Caki2 (cell line): ENCODE measurements around the gene C1QTNF9B. TPM values are rescaled to one million over a fixed set of nuclear protein-coding genes. Genes with fewer than 3 reads are reported as not detected.
"Not testable (repeated sequence)": the region's sequence is repeated elsewhere in the genome, so short reads cannot be mapped to it uniquely, and the experiment has no call there.

Experiments used
- DNase-seq: peaks from one replicate; pipeline ENCODE4 v3.0.0-alpha.2; 2015; ENCODE audit warnings: low read depth
- in situ Hi-C: cut with HindIII; loops from 2 replicates; pipeline ENCODE4 v1.10.0; 2016; ENCODE audit warnings: low sequenced_read_pairs, low pct_unique_long_range_greater_than_20kb, mixed read lengths
- total RNA-seq: library from RNA; depleted of rRNA; stranded (reverse); fragments of >200 nt; shearing (Covaris generic); gene quantifications from 2 replicates; pipeline ENCODE4 v1.2.3, GENCODE V29; 2014; ENCODE audit warnings: low replicate concordance; rRNA removed

Gene C1QTNF9B
- total RNA-seq = 1.1 and 2.3 TPM in 2 replicates

DNA sequence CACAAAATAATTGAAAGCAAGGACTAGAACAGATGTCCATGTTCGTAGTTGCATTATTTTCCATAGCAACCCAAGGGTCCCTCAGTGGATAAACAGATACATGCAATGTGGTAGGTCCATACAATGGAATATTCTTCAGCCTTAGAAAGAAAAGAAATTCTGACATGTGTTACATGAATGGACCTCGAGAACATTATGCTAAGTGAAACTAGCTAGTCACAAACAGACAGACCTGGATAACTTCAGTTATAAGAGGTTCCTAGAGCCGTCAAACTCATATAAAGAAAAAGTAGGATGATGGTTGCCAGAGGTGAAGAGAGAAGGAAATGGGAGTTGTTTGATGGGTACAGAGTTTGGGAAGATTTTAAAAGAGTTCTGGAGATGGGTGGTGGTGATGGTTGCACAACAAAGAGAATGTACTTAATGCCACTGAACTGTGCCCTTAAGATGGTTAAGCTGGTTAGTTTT is at the start of gene C1QTNF9B:
Gene C1QTNF9B (minus strand): TSS at position 51 of the 468 bp plus-strand sequence.
- in situ Hi-C loops, DNase-seq: not testable (repeated sequence)

DNA sequence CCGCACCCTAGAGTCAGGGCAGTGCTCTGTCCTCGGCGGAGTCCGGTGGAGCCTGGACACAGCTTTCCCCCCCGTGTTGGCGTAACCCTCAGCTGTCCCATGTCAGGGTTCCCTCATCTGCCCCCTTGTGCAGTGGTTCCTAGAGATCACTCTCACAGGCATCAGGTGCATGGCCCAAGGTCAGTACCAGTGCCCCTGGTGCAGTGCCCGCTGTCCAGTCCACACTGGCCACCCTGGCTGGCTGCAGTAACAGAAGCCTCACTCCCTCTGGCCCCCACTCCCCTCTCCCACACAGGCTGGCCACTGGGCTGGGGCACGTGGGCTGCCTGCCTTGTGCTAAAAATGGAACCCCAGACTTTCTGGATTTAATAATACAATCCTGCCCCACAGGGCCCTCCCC is 49.6 kb upstream of the C1QTNF9B start:
- in situ Hi-C loops = no loop called here
- no peak for DNase-seq

DNA sequence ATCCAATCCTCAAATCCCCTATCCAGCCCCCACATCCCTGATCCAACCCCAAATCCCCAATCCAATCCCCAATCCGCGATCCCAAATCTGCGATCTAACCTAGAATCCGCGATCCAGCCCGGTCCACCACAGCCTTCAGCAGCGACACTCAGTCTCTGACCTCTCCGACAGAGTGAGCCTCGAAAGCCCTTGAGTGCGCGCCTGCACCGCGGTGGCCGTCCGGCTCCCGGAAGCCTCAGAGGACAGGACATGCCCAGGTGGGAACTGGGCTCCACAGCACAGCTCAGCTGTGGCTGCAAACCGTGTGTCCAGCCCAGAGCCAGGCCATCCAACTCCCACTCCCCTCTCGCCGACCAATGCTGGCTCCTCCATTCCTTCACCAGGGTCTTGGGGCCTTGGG is 48.8 kb upstream of the C1QTNF9B start:
- no peak for DNase-seq
- in situ Hi-C loops = no loop called here

DNA sequence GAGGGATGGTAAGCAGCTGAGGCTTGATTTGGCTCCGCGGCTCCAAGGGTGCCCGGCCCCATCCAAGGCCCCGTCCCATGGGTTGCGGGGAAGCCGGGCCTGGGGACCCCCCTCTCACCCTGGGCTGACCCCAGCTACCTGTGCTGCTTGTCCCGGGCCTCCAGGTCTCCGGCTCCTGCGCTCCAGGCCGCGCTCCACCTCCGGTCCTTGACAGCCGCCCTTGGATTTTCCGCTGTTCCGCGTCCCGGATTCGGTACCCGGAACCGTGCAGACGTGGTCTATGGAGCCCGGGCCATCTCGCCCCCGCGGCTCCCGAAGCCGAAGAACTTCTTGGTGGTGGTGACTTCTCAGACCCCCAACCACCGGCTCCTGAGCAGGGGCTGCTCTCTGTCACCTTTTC is 48.3 kb upstream of the C1QTNF9B start:
- in situ Hi-C loops = no loop called here
- no peak for DNase-seq

DNA sequence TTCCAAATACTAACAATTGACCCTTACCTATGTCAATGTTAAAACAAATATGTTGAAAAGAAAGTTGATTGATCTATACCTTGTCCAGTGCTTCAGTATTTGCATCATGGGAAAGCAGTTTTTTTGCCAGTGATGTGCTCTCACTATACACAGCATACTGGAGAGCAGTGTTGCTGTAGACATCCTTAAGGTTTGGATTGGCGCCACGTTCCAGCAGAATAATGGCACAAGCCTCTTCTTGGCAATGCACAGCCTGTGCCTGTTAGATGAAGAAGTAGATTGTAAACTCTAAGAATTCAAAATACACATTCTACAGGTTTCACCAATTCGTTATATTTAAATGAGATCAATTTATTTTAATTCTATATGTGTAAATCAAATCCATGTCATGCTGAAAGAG is 43.9 kb upstream of the C1QTNF9B start:
- in situ Hi-C loops = no loop called here
- DNase-seq = no peak

DNA sequence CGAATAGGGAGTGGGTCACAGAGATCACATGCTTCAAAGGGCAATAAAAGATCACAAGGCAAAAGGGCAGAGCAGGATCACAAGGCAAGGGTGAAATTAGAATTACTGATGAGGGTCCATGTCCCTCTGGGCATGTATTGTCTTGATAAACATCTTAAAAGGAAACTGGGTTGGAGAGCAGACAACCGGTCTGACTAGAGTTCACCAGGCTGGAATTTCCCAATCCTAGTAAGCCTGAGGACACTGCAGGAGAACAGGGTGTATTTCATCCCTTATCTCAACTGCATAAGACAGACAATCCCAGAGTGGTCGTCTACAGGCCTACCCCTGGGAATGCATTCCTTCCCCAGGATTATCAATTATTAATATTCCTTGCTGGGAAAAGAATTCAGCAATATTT is 42.4 kb upstream of the C1QTNF9B start:
- in situ Hi-C loops, DNase-seq: not testable (repeated sequence)

DNA sequence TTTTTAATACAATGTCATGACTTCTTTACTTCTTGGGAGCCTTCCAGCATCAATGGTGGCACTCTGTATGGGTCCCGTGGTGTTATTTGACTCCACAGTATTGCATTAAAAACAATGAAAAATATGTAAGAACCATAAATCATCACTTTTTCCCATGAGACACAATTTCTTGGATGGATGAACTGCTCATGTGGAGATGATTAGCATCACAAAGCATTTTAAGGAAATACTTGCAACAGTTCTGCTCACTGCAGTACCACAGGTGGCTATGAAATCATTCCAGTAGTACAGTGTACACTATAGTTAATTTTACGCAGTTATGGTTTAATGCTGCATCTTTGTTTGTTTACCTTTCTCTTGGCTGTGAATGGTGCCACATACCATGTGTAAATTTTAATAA is 37.2 kb upstream of the C1QTNF9B start:
- in situ Hi-C loops = no loop called here
- no peak for DNase-seq

DNA sequence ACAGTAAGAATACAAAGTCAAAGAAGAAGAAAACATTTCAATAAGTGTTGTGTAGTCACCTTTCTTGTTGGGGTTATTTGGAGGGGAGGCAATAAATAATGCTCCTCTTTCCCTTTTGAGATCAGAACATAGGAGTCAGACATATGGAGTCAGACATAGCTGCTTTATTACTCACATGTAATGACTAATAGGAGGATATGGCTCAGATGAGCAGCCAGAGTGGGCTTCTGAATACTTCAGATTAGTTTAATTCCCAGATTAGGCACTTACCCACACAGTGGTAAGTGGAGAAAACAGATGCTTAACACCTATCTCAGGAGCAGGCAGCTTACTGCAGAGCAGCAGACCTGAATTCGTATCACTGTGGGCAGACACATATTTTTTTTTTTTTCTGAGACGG is 31.7 kb upstream of the C1QTNF9B start:
- in situ Hi-C loops = no loop called here
- DNase-seq = peak; percentile 26

DNA sequence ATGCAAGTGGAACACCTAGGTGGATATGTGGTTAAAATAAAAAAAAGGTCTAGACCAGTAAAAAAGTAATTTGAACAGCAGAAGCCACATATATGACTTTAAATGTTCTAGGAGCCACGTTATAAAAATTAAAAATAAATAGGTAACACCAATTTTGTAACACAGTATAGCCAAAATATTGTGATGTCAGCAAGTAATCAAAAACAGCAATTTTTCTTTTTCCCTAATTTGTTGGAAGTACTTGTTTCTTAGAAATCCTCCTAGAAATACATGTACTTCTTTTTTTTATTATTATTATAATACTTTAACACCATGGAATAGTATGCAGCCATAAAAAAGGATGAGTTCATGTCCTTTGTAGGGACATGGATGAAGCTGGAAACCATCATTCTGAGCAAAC is 25.7 kb upstream of the C1QTNF9B start:
- no peak for DNase-seq
- in situ Hi-C loops = no loop called here

DNA sequence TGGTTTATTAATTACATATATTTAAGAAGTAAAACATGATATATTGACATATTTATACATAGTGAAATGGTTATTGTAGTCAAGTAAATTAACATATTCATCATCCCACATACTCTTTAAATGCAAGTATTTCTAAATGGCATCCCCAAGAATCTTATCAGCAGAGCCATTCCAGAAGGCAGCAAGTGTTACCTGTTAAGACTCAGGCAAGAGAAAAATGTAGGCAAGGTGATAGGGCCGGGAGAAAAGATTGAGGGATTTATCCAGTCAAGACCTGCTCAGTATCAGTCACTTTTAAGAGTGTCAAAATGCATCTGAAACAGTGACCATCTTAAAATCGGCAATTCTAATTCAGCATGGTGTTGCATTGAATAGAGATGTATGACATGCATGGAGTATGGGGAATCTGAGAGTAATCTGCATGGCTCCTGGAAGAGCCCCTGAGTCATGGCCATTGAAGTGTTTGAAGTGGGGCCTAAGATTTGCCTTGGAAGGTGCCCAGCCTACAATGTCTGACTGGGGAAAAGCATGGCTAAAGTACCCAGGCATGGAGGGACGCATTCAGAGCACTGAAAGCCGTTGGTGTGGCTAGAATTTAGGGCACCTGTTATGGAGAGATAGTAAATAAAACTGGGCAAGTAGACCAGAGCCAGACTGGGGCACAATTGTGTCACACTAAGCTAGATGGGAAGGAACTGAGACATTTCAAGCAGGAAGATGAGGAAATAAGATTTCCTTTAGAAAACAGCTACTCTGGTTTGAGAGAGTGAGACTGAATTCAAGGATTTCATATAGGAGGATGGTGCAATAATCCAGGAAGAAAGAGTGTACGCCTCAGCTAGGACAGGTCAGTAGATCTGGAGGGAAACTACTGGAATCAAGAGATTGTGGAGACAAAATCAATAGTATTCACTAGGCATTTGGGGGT is 25.0 kb upstream of the C1QTNF9B start:
- in situ Hi-C loops = no loop called here
- DNase-seq = no peak

DNA sequence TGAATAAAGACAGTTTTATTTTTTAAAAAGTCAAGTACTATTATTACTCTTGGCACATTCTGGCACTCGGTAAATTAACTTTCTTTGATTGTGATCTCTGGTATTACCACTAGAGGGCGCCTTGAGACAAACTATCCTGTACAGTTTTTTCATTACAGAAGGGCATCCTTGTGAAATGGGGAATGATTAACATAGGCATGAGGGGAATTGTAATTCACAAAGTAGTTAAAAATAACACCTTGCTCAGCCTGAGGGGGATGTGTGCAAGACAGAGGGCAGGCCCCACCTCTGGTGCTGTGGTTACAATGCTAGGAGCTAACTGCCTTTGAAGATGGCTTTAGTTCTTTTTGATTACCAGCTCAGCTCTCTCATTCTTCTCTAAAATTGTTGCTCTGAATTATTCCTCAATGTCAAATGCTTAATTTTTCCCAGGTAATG is 24.2 kb upstream of the C1QTNF9B start:
- in situ Hi-C loops = no loop called here
- DNase-seq = peak; percentile 62

DNA sequence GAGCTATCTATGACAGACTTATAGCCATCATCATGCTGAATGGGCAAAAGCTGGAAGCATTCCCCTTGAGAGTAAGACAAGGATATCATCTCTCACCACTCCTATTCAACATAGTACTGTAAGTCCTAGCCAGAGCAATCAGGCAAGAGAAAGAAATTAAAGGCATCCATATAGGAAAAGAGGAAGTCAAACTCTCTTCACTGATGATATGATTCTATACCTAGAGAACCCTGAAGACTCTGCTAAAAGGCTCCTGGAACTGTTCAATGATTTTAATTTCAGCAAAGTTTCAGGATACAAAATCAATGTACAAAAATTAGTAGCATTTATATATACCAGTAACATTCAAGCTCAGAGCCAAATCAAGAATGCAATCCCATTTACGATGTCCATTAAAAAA is 21.7 kb upstream of the C1QTNF9B start:
- in situ Hi-C loops = no loop called here
- no peak for DNase-seq

DNA sequence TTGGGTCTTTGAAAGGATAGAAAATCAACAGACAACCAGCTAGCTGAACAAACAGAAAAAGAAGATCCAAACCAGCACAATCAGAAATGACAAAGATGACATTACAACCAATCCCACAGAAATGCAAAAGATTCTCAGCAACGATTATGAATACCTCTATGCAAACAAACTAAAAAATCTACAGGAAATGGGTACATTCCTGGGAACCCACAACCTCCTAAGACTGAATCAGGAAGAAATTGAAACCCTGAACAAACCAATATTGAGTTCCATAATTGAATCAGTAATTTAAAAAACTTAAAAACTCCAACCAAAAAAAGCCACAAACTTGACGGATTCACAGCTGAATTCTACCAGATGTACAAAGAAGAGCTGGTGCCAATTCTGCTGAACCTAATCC is 20.9 kb upstream of the C1QTNF9B start:
- in situ Hi-C loops = no loop called here

DNA sequence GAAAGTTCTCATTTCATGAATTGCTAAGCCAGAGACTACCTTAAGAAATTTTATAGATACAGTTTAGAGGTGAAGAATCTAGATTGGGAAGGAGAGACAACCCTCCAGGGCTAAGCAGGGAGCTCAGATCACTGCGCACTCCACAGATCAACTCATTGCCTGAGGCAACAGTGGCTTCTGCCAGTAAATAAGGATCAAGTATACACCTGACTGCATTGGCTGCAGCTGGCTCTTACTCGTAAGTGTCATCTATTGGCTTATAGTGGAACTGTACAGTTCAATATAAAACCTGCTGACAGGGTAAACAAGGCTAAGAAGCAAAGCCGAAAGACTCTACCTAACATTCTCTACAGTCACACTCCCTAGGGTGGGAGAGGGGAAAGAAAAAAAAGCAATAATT is 18.0 kb upstream of the C1QTNF9B start:
- in situ Hi-C loops = no loop called here
- no peak for DNase-seq

More for the DNA sequence above, 20.9 kb upstream of the C1QTNF9B start:
- DNase-seq = no peak

DNA sequence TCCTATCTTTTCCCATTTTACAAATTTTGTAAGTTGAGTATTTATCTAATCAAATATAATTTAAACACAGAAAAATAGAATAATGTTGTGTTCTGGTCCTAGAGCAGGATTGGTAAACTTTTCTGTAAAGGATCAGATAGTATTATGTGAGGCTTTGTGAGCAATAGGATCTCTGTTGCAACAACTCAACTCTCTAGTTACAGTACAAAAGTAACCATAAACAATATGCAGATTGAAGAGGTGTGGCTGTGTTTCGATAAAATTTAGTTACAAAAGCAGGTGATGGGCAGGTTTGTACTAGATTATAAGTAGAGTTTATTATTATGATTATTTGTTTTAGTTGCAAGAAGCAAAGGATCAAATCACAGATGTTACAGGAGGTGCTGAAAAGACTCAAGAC is 15.2 kb upstream of the C1QTNF9B start:
- in situ Hi-C loops = no loop called here
- no peak for DNase-seq

DNA sequence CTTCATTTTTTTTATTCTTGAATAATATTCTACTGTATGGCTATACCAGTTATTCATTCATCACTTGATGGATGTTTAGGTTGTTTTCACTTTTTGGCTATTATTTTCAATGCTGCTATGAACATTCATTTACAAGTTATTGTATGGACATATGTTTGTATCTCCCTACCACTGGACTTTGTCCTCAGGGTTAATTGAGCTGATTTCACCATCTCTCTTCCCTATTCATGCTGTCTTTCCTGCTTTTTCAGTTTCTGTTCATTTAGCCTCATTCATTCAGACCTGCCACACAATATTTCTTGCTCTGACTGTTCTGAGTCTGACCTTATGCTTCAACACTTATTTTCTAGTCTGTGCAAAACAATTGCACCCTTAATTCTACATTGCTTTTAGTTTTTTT is 12.3 kb upstream of the C1QTNF9B start:
- in situ Hi-C loops = no loop called here
- DNase-seq = no peak

DNA sequence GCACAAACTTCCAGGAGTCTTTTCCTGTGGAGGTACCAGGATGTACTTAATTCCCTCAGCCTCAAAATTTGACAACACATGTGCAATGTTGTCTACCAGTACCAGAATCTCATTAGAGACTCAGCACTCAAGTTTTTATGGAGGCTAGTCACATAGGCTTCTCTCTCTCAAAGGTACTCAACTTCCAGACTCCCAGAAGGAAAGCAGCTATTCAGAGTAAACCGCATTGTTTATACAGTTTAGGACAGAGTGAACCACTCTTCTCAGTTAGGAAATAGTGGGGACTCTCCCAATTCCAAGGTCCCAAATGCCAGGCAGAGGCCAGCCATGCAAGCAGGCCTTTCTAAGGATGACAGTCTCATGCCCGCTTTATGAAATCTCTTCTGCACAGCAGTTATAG is 8.5 kb upstream of the C1QTNF9B start:
- in situ Hi-C loops = no loop called here
- DNase-seq = no peak

DNA sequence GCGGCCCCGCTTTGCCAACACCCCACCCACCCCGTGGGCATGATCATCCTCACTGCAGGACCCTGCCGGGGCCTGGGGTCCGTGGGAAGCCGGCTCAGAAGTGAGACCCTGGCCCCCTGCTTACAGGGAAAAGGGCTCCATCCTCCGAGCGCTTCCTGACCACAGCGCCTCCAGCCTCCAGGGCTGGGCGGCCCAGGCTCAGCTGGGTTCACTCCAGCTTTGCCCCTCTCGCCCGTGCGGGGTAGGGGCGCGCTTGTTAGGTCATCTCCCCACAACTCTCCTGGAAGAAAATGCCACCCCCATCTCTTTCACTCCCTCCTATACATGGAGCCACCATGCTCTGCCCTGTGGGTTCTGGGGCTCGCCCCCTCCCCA is 6.6 kb upstream of the C1QTNF9B start:
- DNase-seq = no peak
- in situ Hi-C loops = no loop called here

DNA sequence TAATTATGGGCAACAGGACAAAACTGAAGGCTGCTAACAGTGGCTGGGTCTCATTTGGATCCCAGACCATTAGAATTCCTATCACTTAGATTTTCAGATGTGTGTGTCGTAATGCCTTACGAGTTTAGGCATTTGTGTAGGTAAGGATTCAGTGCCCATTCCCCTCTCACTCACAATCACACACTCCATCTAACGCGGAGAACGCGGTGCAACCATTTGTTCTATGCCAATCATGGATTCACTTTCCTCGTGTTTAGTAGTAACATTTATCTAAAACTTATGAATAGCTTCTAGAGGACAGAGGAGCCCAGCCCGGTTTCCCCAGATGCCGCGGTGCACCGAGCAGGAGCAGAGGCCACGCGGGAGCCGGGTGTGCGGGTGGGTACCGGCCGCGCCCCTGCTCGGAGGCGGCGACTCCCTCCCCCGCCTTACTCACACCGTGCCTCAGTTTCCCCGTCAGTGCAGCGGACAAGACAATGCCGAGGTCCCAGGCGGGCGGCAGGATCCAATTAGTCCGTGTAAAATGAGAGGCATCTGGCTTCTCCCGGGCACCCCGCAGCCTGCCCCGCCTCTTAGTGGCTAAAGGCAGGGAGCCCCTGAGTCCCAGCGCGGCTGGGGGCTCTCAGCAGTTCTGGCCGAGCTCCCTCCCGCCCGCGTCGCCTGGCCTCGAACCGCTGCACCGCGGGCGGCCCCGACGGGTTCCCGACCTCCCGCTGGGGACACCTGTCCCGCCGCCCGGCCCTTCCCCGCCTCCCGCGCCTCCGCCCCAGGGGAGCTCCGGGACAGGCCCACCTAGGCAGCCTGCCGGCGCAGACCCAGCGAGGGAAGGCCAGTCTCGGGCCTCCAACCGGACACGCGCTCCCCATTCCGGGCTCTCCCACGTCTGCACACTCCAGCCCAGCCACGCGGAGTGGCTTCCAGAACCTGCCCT is 5.9 kb upstream of the C1QTNF9B start:
- no peak for DNase-seq
- in situ Hi-C loops = no loop called here
